ENCODE measurements around the gene BICC1. TPM values are rescaled to one million over a fixed set of nuclear protein-coding genes. Genes with fewer than 3 reads are reported as not detected.

BICC1 gene
- polyA plus RNA-seq, 1 donor (not counting 4 experiments of a cell fraction or from before 2014, with no cell fraction given), result 4.2 TPM

DNA sequence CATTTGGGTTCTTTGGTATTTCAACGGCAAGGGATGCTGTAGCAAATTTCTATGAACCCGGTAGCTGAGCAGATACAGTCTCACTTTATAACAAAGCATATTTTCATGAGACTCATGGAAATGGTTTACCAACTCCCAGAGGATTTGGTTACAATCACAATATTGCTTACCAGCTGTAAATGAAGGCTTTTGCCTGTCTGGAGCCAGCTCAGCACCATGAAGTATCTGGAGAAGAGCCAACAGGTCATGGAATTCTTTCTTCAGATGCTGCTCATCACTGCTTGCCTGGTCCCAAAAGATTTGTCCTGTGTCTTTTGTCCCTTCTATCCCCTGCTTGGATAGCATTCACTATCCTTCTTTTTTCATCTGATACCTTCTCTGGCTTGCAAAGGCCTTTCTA lies 346.9 kb downstream of the BICC1 start:
- dilution Hi-C loops (cut with MboI; ENCODE audit: extremely low pct_ligation_motif_present, low sequenced_read_pairs), result no loop called here

DNA sequence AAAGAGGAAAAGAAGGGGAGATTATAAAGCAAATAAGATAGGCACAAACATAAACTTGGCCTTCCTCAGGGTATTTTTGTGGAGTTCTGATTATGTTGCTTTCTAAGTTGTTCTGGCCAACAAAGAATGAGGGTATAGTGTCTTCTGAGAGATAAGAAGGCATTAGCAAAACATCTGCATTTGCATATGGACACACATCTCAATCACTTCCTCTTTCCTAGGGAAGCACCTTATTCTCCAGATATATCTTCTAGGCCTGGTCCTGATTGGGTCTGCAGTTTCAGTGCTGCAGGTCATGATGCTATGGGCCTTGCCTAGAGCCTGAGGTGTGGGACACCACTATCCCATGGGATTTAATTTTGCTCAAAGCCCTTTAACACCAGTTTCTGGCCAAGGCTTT lies 355.0 kb downstream of the BICC1 start:
- Histone ChIP-seq H2AFZ (ENCODE audit: control insufficient read depth, low read length) (no peak overlapping the region), H3K4me2 (ENCODE audit: control insufficient read depth, extremely low read depth, insufficient read depth, low read depth, low read length) (no peak overlapping the region), H3K79me2 (ENCODE audit: control insufficient read depth, insufficient read depth, low read length) (no peaks in the 10 kb centered on the region), H3K4me1 (ENCODE audit: control insufficient read depth, extremely low read depth, insufficient read depth, low read length) (no peaks in the 10 kb centered on the region), H3K27ac (ENCODE audit: control insufficient read depth, insufficient read depth, low read length) (no peak overlapping the region), H3K27me3 (ENCODE audit: control insufficient read depth, extremely low read depth, insufficient read depth, low read length) (no peaks in the 10 kb centered on the region), H3K9me3 (ENCODE audit: control insufficient read depth, low read depth, low read length) (no peaks in the 10 kb centered on the region), H4K20me1 (ENCODE audit: control insufficient read depth, extremely low read depth, insufficient read depth, low read length) (no peaks in the 10 kb centered on the region), H3K9ac (ENCODE audit: control insufficient read depth, extremely low read depth, insufficient read depth, low read length) (no peak overlapping the region), H3K4me3 (ENCODE audit: control insufficient read depth in 2 of 3, extremely low read depth in 1 of 3, insufficient read depth in 2 of 3, low read depth in 1 of 3, low read length in 3 of 3) (no peak overlapping the region), H3K9me1 (ENCODE audit: control insufficient read depth, extremely low read depth, insufficient read depth, low read length) (no peaks in the 10 kb centered on the region), H3K36me3 (ENCODE audit: control insufficient read depth in 2 of 2, extremely low read depth in 1 of 2, insufficient read depth in 2 of 2, low read length in 2 of 2) (no peaks in the 10 kb centered on the region)
- DNase-seq (ENCODE audit: low read depth, low spot score), result no peak
- FAIRE-seq, result no peak
- dilution Hi-C loops (cut with MboI; ENCODE audit: extremely low pct_ligation_motif_present, low sequenced_read_pairs), result no loop called here
- TF ChIP-seq, protein P1, sequence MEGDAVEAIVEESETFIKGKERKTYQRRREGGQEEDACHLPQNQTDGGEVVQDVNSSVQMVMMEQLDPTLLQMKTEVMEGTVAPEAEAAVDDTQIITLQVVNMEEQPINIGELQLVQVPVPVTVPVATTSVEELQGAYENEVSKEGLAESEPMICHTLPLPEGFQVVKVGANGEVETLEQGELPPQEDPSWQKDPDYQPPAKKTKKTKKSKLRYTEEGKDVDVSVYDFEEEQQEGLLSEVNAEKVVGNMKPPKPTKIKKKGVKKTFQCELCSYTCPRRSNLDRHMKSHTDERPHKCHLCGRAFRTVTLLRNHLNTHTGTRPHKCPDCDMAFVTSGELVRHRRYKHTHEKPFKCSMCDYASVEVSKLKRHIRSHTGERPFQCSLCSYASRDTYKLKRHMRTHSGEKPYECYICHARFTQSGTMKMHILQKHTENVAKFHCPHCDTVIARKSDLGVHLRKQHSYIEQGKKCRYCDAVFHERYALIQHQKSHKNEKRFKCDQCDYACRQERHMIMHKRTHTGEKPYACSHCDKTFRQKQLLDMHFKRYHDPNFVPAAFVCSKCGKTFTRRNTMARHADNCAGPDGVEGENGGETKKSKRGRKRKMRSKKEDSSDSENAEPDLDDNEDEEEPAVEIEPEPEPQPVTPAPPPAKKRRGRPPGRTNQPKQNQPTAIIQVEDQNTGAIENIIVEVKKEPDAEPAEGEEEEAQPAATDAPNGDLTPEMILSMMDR (optimal IDR thresholded peaks at IDR 0.05 in 1 of 3, IDR thresholded peaks at IDR 0.05 in 1 of 3, conservative IDR thresholded peaks at IDR 0.05 in 1 of 3; ENCODE audit: extremely low read depth in 1 of 3, insufficient read depth in 2 of 3, low read length in 3 of 3), result no peak
- TF ChIP-seq EZH2 (IDR thresholded peaks at IDR 0.05; ENCODE audit: low read length), result no peak

More for the DNA sequence above, 346.9 kb downstream of the BICC1 start:
- Histone ChIP-seq H3K9me3 (ENCODE audit: control insufficient read depth, low read depth, low read length) (no peaks in the 10 kb centered on the region), H3K4me1 (ENCODE audit: control insufficient read depth, extremely low read depth, insufficient read depth, low read length) (peaks cover 18% of the 10 kb centered on the region), H3K4me2 (ENCODE audit: control insufficient read depth, extremely low read depth, insufficient read depth, low read depth, low read length) (no peak overlapping the region), H3K9me1 (ENCODE audit: control insufficient read depth, extremely low read depth, insufficient read depth, low read length) (no peaks in the 10 kb centered on the region), H2AFZ (ENCODE audit: control insufficient read depth, low read length) (no peak overlapping the region), H3K4me3 (ENCODE audit: control insufficient read depth in 2 of 3, extremely low read depth in 1 of 3, insufficient read depth in 2 of 3, low read depth in 1 of 3, low read length in 3 of 3) (no peak overlapping the region), H3K36me3 (ENCODE audit: control insufficient read depth in 2 of 2, extremely low read depth in 1 of 2, insufficient read depth in 2 of 2, low read length in 2 of 2) (no peaks in the 10 kb centered on the region), H3K79me2 (ENCODE audit: control insufficient read depth, insufficient read depth, low read length) (no peaks in the 10 kb centered on the region), H3K9ac (ENCODE audit: control insufficient read depth, extremely low read depth, insufficient read depth, low read length) (no peak overlapping the region), H4K20me1 (ENCODE audit: control insufficient read depth, extremely low read depth, insufficient read depth, low read length) (no peaks in the 10 kb centered on the region), H3K27ac (ENCODE audit: control insufficient read depth, insufficient read depth, low read length) (no peak overlapping the region), H3K27me3 (ENCODE audit: control insufficient read depth, extremely low read depth, insufficient read depth, low read length) (no peaks in the 10 kb centered on the region)
- no peak for TF ChIP-seq EZH2 (IDR thresholded peaks at IDR 0.05; ENCODE audit: low read length)
- TF ChIP-seq, protein P1 (optimal IDR thresholded peaks at IDR 0.05 in 1 of 3, IDR thresholded peaks at IDR 0.05 in 1 of 3, conservative IDR thresholded peaks at IDR 0.05 in 1 of 3; ENCODE audit: extremely low read depth in 1 of 3, insufficient read depth in 2 of 3, low read length in 3 of 3), result no peak
- DNase-seq (ENCODE audit: low read depth, low spot score) (no peak), FAIRE-seq (no peak)

Data from keratinocyte (primary cell).